HG03558 (cell line): ENCODE measurements around the gene KLK7.

ENCODE experiments used
- ATAC-seq: cut with Tn5 transposase; IDR thresholded peaks from one replicate; pipeline ENCODE4 v1.9.1; 2021; ENCODE audit warnings: moderate number of reproducible peaks; ENCODE audit not compliant: unreplicated experiment; ENCODE audit errors: extremely low read depth

Gene KLK7

DNA sequence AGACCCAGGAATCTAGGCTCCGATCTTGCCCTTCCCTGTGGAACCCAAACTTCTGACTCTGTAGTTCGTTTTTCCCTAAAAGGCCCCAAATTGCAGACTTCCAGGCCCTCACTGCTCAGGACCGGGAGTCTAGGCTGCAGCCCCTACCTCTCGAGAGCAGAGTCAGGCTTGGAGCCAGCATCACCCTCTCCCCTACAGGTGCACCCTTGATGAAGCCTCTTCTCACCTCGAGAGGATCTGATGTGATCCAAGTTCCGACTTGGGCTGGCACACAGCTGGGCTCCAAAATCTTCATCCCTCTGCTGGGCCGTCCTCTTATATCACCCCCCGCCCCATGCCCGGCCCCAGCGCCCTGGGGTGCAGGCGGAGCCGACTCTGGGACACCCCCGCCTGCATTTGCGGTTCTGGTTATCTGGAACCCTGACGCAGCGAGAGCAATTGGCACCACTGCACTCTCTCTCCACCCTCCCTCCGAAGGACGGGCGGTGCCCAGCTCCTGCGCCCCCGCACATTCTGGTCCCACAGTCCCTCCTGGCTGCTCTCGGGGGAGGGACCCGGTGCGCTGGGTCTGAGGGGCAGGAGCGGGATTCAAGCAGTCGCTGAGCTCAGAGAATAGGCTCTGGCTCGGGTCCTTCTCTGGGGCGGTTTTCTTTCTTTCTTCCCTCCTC lies at the start of gene KLK7:
Gene KLK7 (minus strand): TSS at position 293 of the 668 bp plus-strand sequence. CDS start 1,518 bp downstream, outside the sequence.
- ATAC-seq = no peak

- no peak for ATAC-seq
Observed at GRCh38 chr19:51031880-51032225, 48.1 kb upstream of the KLK7 start.

DNA sequence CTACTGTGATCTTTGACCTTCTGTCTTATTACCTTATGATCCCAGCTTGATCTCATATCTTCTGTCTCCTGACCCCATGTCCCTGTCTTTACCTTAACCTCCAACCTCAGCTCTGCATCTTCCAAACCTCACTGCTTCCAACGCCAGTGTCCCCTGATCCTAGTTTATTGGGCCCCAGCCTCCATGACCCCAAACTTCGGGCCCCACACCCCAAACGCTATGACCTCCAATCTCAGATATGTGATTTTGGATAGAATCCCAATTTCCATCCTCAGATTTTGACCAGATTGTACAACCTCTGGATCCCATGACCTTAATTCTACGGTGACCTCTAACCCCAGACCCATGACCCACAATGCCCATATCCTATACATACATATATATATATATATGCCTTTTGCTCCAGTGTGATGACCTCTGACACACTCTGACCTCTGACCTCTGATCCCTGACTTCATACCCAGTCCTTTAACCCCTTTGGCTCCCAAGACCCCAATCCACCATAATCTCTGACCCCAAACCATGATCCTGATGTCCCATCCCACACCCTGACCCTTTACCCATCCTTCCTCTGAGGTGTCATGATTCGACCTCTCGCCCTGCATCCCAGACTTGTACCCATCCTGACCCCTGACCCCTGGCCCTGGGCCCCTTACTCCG lies 47.6 kb upstream of the KLK7 start:
- no peak for ATAC-seq

- ATAC-seq = no peak
Observed at GRCh38 chr19:51030631-51031030, 46.9 kb upstream of the KLK7 start.

- ATAC-seq = no peak
Observed at GRCh38 chr19:51029718-51030117, 46.0 kb upstream of the KLK7 start.

DNA sequence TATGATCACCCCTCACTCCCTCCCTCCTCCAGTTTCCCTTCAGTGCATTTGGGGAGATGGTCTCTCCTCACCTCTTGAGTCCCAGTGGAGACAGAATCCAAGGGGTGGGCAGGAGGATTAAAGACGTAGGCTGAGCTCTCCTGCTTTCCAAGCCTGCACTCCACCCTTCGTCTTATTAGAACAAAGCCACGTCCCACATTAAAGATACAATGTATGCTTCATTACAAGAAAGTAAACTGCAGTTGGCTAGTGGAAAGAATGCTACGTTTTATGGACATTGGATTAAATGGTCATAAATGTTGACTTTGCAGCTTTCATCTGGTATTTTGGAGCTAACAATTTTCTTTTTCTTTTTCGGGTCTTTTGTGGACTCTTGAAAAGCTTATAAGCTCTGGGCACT lies 44.2 kb upstream of the KLK7 start:
- no peak for ATAC-seq

DNA sequence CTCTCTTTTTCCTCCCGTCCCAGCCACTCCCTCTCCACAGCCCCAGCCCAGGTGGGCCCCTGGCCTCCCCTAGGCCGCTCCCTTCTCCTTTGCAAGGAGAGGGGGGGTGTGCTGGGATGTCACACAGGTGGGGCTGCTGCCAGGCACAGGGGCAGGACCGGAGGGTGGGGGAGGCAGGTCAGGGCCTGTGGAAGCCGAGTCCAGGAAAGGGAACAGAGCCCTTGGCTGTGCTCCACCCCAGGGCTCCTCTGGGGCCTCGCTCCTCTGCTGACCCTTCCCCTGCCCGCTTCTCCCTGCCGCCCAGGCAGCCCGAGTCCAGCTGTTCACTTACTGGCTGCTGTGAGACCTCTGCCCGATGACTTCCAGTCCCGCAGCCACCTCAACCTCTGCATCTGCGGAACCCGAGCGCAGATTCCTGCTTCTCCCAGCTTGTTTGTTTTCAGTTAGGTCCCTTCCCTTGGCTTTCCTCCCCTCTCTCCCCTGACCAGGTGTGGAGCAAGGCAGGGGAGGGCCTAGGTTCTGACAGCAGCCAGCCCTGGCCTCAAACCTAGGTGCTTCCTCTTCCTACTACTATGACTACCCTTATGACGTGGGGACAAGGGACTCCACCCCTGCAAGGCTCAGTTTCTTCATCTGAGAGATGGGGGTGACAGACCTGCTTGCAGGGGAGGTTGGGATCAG lies 43.5 kb upstream of the KLK7 start:
- no peak for ATAC-seq

GRCh38 chr19:51026554-51026831 lies 42.8 kb upstream of the KLK7 start, which contains the start of gene KLK11:
KLK11 (minus strand) TSS chr19:51026616; CDS start chr19:51025631, 985 bp downstream.
- no peak for ATAC-seq

DNA sequence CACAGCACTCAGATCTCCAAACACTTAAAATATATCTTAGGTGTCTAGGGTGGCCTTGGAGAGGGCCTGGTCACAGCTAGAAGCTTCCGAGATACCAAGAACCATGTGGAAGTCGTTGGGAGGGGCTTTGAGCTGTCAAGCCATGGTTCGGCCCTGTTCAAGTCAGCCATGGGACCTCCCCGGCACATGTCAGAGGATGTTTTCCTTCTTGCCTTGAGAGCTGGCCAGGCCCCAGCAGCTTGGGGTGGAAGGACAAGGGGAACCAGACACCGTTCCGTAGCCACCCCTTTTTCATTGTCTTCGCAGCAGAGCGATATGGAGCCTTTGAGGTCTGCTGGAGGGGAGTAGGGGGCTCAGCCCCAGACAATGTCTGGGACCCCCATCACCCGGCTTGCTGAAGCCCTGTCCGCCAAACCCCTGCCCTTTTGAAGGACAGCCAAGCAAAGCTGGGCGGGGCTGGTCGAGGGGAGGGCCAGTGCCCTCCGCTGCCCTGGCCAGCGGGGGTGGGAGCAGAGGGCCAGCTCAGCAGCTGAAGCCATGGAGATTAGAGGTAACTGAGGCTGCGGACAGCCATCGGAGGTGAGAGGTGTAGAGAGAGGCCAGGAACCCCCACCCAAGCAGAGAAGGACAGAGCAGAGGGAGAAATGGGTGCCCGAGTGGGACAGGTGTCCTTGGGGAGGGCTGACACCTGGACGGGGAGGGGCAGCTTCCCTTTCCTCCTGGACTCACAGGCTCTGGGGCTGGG lies 42.3 kb upstream of the KLK7 start:
- no peak for ATAC-seq

- no peak for ATAC-seq
Observed at GRCh38 chr19:51025401-51025800, 41.7 kb upstream of the KLK7 start.

- no peak for ATAC-seq
Observed at GRCh38 chr19:51024924-51025323, 41.2 kb upstream of the KLK7 start.

DNA sequence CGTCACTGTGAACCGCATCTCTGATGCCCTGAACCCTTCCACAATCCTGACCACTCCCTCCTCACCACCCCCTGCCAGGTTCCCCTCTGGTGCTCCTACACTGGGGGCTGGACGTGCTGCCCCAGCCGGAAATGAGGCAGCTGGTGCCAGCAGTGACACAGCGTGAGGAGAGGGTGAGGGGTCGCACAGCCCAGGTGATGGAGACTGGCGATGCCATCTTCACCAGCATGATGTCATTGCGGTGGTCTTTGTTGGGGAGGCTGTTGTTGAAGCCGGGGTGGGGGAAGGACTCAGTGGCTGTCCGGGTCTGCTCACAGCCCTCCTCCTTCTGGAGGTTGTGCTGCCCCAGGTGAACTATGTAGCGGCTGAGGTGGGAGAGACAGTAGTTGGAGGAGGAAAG lies 40.2 kb upstream of the KLK7 start:
- no peak for ATAC-seq

DNA sequence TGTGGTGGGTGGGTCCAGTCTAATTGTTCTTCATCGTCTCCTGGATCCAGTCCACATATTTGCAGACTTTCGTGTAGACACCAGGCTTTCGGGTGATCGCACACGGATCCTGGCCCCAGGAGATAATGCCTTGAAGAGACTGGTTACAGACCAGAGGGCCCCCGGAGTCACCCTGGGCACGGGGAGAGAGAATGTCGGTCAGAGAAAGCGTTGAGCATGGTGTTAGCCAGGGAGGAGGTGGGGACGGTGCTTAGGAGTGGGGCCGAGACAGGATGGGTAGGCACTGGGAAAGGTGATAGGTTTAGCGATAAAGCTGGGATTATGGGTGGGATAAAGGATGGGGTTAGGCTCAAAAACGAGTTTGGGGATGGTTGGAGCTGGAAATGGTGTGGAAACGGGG lies 38.8 kb upstream of the KLK7 start:
- ATAC-seq = no peak

- no peak for ATAC-seq
Observed at GRCh38 chr19:51020988-51021651, 37.4 kb upstream of the KLK7 start.

DNA sequence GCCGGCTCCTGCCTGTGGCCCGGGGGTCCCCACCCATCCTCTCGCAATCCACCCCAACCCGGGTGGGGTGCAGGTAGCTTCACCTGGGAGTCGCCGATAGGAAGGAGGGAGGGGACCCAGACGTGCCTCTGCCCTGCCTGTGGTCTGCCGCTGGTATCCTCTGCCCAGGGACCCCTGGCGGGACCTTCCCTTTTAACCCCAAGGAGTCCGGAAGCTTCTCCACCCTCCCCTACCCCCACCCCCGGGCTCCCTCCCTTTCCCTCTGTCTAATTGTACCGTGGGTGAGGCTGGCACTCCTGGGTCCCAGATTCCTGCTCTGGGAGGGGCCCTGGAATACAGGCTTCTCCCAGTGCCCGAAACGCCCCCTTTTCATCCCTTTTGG lies 35.8 kb upstream of the KLK7 start, which contains the start of gene KLK10:
Gene KLK10 (minus strand): TSS at position 166 of the 382 bp plus-strand sequence. CDS start 579 bp downstream, outside the sequence.
- no peak for ATAC-seq

DNA sequence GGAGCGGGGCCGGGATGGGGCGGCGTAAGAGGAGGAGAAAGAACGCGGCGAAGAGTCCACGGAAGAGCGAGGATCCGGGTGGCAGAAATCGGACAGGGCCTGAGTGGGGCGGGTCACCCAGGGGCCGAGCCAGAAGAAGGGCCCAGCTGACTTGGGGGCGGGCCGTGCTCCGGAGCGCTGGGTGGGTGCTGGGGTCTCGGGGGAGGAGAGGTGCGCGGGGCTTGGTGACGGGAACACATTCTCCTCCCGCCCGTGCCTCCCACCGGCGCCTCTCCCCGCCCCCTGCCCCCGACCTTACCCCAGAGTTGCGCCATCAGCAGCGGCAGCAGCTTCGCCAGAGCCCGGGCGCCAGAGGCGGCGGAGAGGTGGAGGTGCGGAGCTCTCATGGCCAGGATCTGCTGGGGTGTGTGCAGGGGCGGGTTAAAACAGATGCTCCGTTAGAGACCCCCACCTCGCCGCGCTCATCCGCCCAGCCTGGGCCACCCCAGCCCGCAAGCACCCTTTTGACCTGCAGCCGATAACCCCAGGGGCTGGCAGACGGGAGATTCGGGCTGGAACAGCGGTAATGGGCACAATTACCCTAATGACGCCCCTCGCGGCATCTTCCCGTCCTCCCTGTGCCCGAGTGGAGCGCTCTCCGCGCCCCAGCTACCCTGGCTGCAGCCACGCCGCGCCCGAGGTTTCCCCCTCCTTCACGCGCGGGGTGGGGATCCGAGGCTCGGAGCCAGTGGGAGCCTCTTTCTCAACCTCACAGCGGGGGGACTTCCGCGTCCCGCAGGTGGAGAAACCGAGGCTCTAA lies 35.2 kb upstream of the KLK7 start:
- no peak for ATAC-seq

GRCh38 chr19:51016798-51017683 lies 33.3 kb upstream of the KLK7 start:
- ATAC-seq = no peak

DNA sequence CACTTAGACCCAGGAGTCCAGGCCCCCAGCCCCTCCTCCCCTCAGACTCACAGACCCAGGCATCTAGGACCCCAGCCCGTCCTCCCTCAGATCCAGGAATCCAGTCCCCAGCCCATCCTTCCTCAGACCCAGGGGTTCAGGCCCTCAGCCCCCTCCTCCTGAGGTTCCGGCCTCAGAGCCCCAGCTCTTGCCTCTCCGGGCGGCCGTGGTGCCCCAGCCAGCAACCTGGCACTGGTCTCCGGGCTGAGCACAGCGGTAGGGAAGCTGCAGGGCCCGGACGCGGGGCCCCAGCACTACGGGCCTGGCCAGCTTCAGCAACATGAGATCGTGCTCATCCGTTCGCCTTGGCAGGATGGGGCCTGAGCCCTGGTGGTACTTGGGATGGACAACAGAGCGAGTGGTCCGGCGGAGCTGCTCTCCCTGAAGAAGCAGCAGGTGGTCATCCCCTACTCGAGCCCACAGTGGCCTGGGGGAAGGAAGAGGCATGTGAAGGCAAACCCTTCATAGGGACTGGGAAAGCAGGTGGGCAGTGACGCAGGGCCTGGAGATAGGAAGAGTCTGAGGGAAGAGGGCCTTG lies 32.1 kb upstream of the KLK7 start:
- ATAC-seq = no peak
